Measurements from ENCODE around the gene PPP2R3A.

GRCh38 chr3:136141891-136142290 lies 176.4 kb downstream of the PPP2R3A start:
- TF ChIP-seq CTCF (IDR thresholded peaks at IDR 0.05; ENCODE audit: low read depth, low read length) (no peak), EZH2phosphoT487 (IDR thresholded peaks at IDR 0.05; ENCODE audit: low read depth) (no peak)
